ENCODE results near the gene SCMH1. TPM values are rescaled to one million over a fixed set of nuclear protein-coding genes. Genes with fewer than 3 reads are reported as not detected.

SCMH1 gene
- total RNA-seq, 1 donor from 2014 or later, result 25.5 TPM

DNA sequence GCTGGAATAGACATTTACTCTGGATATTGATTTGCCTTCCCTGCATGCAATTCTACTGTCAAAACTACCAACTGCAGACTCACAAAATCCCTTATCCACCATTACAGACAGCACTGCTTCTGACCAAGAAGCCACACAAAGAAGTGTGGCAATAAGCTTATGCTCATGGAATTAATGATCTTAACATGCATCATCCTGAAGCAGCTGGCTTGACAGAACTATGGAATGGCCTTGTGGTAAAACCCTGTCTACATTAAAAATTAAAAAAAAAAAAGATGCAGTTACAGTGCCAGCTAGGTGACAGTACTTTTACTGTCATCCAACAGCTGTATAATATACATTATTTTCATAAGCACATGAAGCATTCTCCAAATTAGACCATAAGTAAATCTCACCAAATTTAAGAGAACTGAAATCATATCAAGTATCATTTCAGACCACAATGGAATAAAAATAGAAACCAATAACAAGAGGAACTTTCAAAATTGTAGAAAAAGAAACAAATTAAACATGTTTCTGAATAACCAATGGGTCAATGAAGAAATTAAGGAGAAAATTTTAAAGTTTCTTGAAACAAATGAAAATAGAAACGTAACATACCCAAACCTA is 70.7 kb downstream of the SCMH1 start:
- TF ChIP-seq, protein P1, sequence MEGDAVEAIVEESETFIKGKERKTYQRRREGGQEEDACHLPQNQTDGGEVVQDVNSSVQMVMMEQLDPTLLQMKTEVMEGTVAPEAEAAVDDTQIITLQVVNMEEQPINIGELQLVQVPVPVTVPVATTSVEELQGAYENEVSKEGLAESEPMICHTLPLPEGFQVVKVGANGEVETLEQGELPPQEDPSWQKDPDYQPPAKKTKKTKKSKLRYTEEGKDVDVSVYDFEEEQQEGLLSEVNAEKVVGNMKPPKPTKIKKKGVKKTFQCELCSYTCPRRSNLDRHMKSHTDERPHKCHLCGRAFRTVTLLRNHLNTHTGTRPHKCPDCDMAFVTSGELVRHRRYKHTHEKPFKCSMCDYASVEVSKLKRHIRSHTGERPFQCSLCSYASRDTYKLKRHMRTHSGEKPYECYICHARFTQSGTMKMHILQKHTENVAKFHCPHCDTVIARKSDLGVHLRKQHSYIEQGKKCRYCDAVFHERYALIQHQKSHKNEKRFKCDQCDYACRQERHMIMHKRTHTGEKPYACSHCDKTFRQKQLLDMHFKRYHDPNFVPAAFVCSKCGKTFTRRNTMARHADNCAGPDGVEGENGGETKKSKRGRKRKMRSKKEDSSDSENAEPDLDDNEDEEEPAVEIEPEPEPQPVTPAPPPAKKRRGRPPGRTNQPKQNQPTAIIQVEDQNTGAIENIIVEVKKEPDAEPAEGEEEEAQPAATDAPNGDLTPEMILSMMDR (conservative IDR thresholded peaks at IDR 0.05; ENCODE audit: low read depth, low read length), result no peak
- H3K4me3 ChIP-seq (ENCODE audit: low read depth, low read length), result no peak overlapping the region
- DNase-seq (ENCODE audit: low read depth), result no peak

DNA sequence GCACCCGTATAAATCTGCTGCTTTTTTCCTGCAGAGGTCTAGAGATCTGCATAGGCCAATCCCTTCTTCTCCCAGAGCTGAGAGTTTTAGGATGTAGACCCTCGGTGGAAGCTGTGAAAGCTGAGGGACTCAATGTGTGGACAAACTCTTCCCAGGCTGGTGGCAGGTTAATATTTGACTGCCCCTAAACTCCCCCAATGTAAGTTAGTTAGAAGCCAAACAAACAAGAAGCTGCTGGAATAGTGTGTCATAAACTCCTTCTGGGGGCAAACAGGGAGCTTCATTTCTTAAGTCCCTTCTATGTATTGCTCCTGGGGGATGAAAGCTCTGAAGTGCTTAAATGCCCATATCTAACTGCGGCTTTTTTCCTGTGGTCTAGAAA is 72.3 kb downstream of the SCMH1 start:
- H3K4me3 ChIP-seq (ENCODE audit: low read depth, low read length), result no peak overlapping the region
- TF ChIP-seq, protein P1 (conservative IDR thresholded peaks at IDR 0.05; ENCODE audit: low read depth, low read length), result no peak
- DNase-seq (ENCODE audit: low read depth), result no peak

DNA sequence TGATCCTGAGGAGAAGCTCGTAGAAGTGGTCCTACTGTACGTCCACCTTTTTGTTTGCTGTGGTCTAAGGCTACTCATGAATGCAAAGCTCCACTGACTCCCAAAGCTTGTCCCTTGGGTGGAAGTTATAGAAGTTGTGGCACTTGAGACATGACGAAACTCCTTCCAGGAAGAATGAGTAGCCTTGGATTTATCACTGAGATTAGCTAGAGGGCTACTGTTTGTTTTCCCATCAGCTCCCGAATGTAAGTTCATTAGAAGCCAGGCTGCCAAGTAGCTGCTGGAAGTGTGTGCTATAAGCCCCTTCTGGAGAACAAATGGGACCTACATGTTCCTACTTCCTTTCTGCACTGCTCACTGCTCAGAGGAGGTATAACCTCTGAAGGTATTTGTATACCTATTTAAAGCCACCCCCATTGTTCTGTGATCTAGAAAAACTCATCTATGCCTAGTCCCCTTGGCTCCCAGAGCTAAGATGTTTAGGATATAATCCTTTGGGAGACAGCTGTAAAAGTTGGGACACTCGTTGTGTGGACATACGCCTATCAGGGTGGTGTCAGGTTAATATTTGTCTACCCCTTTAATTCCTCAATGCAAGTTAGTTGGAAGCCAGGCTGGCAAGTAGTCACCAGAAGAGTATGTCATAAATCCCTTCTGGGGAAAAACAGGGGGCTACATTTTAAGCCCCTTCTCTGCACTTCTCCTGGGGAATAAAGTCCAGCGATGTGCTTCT is 72.9 kb downstream of the SCMH1 start:
- TF ChIP-seq, protein P1 (conservative IDR thresholded peaks at IDR 0.05; ENCODE audit: low read depth, low read length), result no peak
- H3K4me3 ChIP-seq (ENCODE audit: low read depth, low read length), result no peak overlapping the region
- no peak for DNase-seq (ENCODE audit: low read depth)

DNA sequence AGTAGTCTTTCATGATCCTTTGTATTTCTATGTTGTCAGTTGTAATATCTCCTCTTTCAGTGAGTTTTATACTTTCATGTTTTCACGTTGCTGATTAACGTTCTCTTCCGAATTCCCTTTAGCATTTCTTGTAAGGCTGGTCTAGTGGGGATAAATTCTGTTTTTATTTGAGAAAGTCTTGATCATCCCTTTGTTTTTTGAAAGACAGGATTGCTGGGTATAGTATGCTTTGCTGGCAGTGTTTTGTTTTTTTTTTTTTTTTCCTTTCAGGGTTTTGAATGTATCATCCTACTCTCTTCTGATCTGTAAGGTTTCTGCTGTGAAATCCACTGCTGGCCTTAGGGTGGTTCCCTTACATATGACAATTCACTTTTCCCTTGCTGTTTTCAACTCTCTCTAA is 74.4 kb downstream of the SCMH1 start:
- no peak overlapping the region for H3K4me3 ChIP-seq (ENCODE audit: low read depth, low read length)
- DNase-seq (ENCODE audit: low read depth), result no peak
- TF ChIP-seq, protein P1 (conservative IDR thresholded peaks at IDR 0.05; ENCODE audit: low read depth, low read length), result no peak

DNA sequence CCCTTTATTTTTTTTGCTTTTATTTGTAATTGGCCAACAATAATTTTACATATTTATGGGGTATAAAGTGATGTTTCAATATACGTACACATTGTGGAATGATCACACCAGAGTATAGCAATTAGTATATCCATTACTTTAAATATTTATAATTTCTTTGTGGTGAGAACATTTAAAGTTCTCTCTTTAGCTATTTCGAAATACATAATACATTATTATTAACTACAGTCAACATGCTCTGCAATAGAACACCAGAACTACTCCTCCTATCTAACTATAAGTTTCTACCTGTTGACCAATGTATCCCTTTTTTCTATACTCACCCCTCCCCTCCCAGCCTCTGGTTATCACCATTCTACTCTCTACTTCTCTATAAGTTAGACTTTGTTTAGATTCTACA is 77.4 kb downstream of the SCMH1 start:
- no peak for DNase-seq (ENCODE audit: low read depth)
- TF ChIP-seq, protein P1 (conservative IDR thresholded peaks at IDR 0.05; ENCODE audit: low read depth, low read length), result no peak
- H3K4me3 ChIP-seq (ENCODE audit: low read depth, low read length), result no peak overlapping the region

DNA sequence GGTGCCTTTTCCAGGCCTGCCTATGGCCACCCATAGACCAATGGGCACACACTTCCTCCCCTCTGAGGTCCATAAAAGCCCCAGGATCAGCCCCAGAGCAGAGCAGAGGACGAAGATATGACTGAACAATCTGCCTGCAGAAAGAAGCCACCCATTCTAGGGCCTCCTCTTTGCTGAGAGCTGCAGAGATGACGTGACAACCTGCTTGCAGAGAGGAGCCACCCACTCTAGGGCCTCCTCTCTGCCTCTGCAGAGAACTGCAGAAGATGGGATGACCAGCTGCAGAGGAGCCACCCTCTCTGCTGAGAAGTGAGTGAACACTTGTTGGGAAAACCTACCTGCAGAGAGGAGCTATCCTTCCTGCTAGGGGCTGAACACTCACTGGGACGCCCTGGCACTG is 79.7 kb downstream of the SCMH1 start:
- DNase-seq (ENCODE audit: low read depth), result no peak
- TF ChIP-seq, protein P1 (conservative IDR thresholded peaks at IDR 0.05; ENCODE audit: low read depth, low read length), result no peak
- H3K4me3 ChIP-seq (ENCODE audit: low read depth, low read length), result no peak overlapping the region

DNA sequence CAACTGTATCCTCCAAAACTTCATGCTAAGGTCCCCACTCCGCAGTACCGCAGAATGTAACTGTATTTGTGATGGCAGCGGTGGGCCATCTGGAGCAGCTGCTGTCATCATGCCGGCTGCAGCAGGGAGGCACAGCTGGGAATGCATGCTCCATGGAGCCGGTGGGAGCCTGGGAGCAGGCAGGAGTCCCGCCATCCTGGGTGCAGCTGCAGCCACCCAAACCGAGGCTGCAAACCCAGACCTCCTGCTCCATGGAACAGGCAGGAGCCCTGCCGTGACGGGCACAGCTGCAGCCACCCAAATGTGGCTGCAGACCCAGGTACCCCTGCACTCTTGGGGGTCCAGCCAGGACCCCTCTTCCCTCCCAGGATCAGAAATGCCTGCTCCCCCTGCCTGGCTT is 80.3 kb downstream of the SCMH1 start:
- TF ChIP-seq, protein P1 (conservative IDR thresholded peaks at IDR 0.05; ENCODE audit: low read depth, low read length), result no peak
- H3K4me3 ChIP-seq (ENCODE audit: low read depth, low read length), result no peak overlapping the region
- no peak for DNase-seq (ENCODE audit: low read depth)

Data from epithelial cell of proximal tubule (primary cell).